Measurements from ENCODE around the gene LRRN2.
"Not testable (repeated sequence)": the region's sequence is repeated elsewhere in the genome, so short reads cannot be mapped to it uniquely, and the experiment has no call there.

LRRN2 gene

DNA sequence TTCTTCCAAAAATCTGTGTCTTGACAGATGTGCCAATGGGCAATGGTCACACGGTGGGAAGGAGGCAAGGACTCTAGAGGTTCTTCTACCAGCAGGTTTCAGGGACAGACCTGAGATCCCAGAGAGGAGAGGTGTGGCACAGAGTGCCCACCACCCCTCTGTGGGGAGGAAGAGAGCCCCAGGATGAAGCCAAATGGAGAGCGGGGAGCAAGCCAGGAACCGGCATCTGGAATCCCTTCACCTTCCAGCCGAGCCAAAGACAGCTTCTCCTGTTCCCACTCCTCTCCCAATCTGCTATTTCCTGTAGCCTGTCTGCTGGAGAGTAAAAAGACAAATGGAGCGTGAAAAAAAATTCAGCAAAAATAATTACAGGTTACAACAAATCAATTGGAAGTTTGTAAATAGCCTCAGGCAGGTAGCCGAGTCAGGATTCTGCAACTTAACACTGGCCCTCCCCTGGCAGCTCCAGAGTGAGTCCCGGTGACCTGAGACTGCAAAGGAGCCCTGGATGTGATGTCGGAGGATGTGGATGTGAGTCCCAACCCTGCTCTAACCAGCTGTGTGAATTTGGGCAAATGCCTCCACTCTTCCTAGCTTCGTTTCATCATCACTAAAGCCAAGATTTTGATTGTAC lies 45.4 kb upstream of the LRRN2 start:
- H3K4me3 ChIP-seq (ENCODE audit: low read depth, low read length) = no peak overlapping the region
- TF ChIP-seq, protein P1, sequence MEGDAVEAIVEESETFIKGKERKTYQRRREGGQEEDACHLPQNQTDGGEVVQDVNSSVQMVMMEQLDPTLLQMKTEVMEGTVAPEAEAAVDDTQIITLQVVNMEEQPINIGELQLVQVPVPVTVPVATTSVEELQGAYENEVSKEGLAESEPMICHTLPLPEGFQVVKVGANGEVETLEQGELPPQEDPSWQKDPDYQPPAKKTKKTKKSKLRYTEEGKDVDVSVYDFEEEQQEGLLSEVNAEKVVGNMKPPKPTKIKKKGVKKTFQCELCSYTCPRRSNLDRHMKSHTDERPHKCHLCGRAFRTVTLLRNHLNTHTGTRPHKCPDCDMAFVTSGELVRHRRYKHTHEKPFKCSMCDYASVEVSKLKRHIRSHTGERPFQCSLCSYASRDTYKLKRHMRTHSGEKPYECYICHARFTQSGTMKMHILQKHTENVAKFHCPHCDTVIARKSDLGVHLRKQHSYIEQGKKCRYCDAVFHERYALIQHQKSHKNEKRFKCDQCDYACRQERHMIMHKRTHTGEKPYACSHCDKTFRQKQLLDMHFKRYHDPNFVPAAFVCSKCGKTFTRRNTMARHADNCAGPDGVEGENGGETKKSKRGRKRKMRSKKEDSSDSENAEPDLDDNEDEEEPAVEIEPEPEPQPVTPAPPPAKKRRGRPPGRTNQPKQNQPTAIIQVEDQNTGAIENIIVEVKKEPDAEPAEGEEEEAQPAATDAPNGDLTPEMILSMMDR (IDR thresholded peaks at IDR 0.05; ENCODE audit: low read depth, low read length, missing control alignments) = no peak
- DNase-seq (ENCODE audit: low read depth) = no peak

DNA sequence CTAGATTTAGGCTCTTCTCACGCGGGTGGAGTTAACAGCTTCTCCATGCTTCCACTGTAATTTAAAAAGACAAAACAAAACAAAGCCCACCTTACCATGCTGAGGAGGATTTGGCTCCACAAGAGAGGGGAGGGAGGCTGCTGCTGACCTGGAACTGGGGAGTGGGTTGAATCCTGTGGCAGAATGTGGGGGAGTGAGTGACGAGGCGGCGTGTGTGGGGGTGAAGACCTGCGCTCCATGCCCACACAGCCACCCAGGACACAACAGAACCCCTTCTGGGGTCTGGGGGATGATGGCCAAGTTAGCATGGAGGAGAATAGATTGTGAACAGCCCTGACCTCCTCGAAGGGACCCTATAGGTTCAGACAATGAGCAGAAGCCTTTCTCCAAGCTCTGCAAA lies 44.0 kb upstream of the LRRN2 start:
- DNase-seq (ENCODE audit: low read depth) = no peak
- TF ChIP-seq, protein P1 (IDR thresholded peaks at IDR 0.05; ENCODE audit: low read depth, low read length, missing control alignments) = no peak
- no peak overlapping the region for H3K4me3 ChIP-seq (ENCODE audit: low read depth, low read length)

DNA sequence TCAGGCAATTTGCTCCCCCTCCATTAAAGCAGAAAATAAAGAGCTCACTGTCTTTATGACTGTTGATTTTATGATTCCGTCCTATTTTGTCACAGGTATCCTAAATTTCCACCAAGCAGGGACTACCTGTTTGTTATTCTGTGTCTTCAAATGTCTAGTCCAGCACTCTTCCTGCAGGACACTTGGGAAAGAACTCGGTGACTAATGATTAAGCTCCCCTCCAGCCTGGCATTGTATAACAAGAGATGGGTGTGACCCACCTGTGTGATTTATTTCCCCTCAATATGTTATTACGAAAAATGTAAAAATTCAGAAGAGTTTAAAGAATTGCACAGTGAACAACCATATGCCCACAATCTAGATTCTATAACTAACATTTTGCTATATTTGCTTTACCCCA lies 42.9 kb upstream of the LRRN2 start:
- no peak for DNase-seq (ENCODE audit: low read depth)
- no peak overlapping the region for H3K4me3 ChIP-seq (ENCODE audit: low read depth, low read length)
- TF ChIP-seq, protein P1 (IDR thresholded peaks at IDR 0.05; ENCODE audit: low read depth, low read length, missing control alignments) = no peak

DNA sequence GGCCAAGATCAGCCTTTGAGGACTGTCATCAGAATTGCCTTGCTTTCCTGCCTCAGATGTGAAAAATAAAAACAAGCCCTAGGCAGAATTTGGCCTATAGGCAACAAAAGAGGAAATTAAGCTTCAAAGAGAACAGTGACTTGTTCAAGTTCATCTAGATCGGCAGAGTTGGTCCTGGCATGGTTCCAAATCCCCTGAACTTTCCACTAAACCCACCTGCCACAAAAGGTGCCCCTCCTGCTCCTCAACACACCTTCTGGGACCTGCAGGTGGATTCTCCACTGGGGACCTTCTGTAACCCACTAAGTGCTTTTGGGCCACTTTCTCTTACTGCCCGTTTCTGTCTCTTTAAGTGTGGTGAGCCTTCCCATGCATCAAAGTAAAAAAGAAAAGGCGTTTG lies 42.5 kb upstream of the LRRN2 start:
- TF ChIP-seq, protein P1 (IDR thresholded peaks at IDR 0.05; ENCODE audit: low read depth, low read length, missing control alignments) = no peak
- no peak for DNase-seq (ENCODE audit: low read depth)
- no peak overlapping the region for H3K4me3 ChIP-seq (ENCODE audit: low read depth, low read length)

DNA sequence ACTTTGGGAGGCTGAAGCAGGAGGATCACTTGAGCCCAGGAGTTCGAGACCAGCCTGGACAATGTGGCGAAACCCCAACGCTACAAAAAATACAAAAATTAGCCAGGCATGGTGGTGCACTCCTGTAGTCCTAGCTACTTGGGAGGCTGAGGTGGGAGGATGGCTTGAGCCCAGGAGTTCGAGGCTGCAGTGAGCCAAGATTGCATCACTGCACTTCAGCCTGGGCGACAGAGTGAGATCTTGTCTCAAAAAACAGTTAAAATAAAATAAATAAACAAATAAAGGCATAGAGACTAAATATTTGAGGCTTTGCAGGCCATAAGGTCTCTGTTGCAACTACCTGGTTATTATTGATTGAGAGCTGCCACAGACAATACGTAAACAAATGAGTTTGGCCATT lies 41.9 kb upstream of the LRRN2 start:
- not testable (repeated sequence) for H3K4me3 ChIP-seq (ENCODE audit: low read depth, low read length)

DNA sequence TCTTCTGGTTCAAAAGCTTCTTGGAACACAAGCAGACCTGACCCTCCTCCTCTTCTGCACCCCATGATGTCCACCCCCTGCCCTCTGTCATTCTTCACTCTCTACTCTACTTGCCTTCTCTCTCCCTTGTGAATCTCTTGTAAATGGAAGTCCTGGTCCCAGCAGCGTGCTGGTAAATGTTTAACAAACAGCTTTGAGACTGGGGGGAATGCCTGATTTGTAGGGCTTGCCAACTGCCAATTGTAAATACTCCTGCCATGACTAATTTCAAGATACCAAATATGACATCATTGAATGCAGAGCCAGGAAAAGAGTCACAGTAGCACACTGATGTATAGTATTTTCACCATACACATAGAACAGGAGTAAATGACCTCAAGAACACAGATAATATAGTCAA lies 40.9 kb upstream of the LRRN2 start:
- no peak overlapping the region for H3K4me3 ChIP-seq (ENCODE audit: low read depth, low read length)
- TF ChIP-seq, protein P1 (IDR thresholded peaks at IDR 0.05; ENCODE audit: low read depth, low read length, missing control alignments) = no peak
- no peak for DNase-seq (ENCODE audit: low read depth)

More for the DNA sequence above, 41.9 kb upstream of the LRRN2 start:
- DNase-seq (ENCODE audit: low read depth) = not testable (repeated sequence)

DNA sequence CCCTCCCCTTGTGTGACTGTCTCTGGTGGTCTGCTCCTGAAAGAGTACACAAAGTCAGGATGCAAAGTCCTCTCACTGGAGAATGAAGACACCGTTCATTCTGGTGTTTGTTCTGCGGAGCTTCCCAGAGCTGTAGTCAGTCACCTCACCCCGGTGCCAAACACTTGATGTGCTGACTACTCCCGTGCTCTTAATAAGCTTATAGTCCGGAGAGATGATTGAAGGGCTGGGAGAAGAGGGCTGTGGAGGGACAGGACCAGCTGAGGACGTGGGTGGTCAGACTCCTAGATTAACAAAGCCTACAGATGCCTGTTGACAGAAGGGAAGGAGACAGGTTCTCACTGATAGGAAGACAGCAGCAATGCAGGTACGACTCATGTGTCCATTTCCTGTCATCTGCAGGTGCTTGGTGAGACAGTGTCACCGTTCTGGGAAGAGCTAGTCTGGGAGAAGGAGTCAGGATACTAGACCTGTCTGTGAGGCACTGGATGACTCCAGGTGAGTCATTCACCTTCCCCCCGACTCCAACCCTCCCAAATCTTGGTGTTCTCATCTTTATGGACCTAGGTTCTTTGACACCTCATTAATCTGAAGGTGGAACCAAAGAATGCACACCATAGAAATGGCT lies 40.4 kb upstream of the LRRN2 start:
- TF ChIP-seq, protein P1 (IDR thresholded peaks at IDR 0.05; ENCODE audit: low read depth, low read length, missing control alignments) = no peak
- DNase-seq (ENCODE audit: low read depth) = no peak
- no peak overlapping the region for H3K4me3 ChIP-seq (ENCODE audit: low read depth, low read length)
